ENCODE measurements around the gene EHBP1L1.
A peak's percentile ranks its signal among the peaks of the same experiment; 100 is the strongest.

EHBP1L1 gene

GRCh38 chr11:65546217-65546958 lies 29.5 kb upstream of the EHBP1L1 start:
- DNase-seq (ENCODE audit: low spot score) = no peak

- DNase-seq (ENCODE audit: low spot score) = no peak
These were observed 28.3 kb upstream of the EHBP1L1 start for GRCh38 chr11:65547446-65548125.

GRCh38 chr11:65548395-65548794 lies 27.5 kb upstream of the EHBP1L1 start:
- DNase-seq (ENCODE audit: low spot score) = no peak

- DNase-seq (ENCODE audit: low spot score) = no peak
These were observed 26.8 kb upstream of the EHBP1L1 start for GRCh38 chr11:65549096-65549495.

- DNase-seq (ENCODE audit: low spot score) = no peak
These were observed 24.1 kb upstream of the EHBP1L1 start for GRCh38 chr11:65551572-65552387.

GRCh38 chr11:65552388-65552951 lies 23.4 kb upstream of the EHBP1L1 start:
- DNase-seq (ENCODE audit: low spot score) = no peak

GRCh38 chr11:65553301-65554001 lies 22.4 kb upstream of the EHBP1L1 start:
- DNase-seq (ENCODE audit: low spot score) = no peak

- no peak for DNase-seq (ENCODE audit: low spot score)
These were observed 21.6 kb upstream of the EHBP1L1 start for GRCh38 chr11:65554057-65554818.

- DNase-seq (ENCODE audit: low spot score) = no peak
These were observed 20.9 kb upstream of the EHBP1L1 start for GRCh38 chr11:65554842-65555430.

GRCh38 chr11:65555693-65556231 lies 20.1 kb upstream of the EHBP1L1 start:
- DNase-seq (ENCODE audit: low spot score) = peak; percentile 92

- no peak for DNase-seq (ENCODE audit: low spot score)
These were observed 19.2 kb upstream of the EHBP1L1 start for GRCh38 chr11:65556470-65557279.

- peak; percentile 25 for DNase-seq (ENCODE audit: low spot score)
These were observed 18.4 kb upstream of the EHBP1L1 start for GRCh38 chr11:65557280-65558001.

GRCh38 chr11:65558002-65558929 lies 17.6 kb upstream of the EHBP1L1 start, which contains the start of gene LTBP3:
LTBP3 (minus strand) TSS chr11:65558359; CDS start chr11:65557959, 400 bp downstream.
- peak; percentile 95 for DNase-seq (ENCODE audit: low spot score)

- peak; percentile 73 for DNase-seq (ENCODE audit: low spot score)
These were observed 16.8 kb upstream of the EHBP1L1 start for GRCh38 chr11:65558930-65559509.

- no peak for DNase-seq (ENCODE audit: low spot score)
These were observed 16.3 kb upstream of the EHBP1L1 start for GRCh38 chr11:65559535-65559934.

GRCh38 chr11:65559951-65560537 lies 15.8 kb upstream of the EHBP1L1 start:
- DNase-seq (ENCODE audit: low spot score) = no peak

Measured in GM03348 (cell line).